Heart left ventricle (tissue), 16 donors: ENCODE measurements around the gene TTLL1. TPM values are rescaled to one million over a fixed set of nuclear protein-coding genes. Genes with fewer than 3 reads are reported as not detected.

Experiments
- ATAC-seq, 4 donors: fragments of 200-7000 bp; cut with Tn5 transposase; one replicate each; pipeline ENCODE4 v1.9.1; 2020 to 2022; ENCODE audit warnings: moderate library complexity in 4 of 4, mild to moderate bottlenecking in 3 of 4, moderate number of reproducible peaks in 1 of 4
- DNase-seq, 5 donors: peaks; one replicate each; pipeline ENCODE4 v3.0.0-alpha.2; 2020
- H3K27ac ChIP-seq, 12 donors: fragments of 200-600 bp; sonication (generic) in 4 of 12; one replicate each; pipeline versions ENCODE4 v1.5.0 to v1.8.0; 2016 to 2022; ENCODE audit warnings: mild to moderate bottlenecking in 2 of 12
- H3K27me3 ChIP-seq, 9 donors: fragments of 200-600 bp; sonication (generic) in 2 of 9; one replicate each; pipeline versions ENCODE4 v1.5.1 to v1.8.0; 2016 to 2022; ENCODE audit warnings: mild to moderate bottlenecking in 3 of 9
- H3K36me3 ChIP-seq, 9 donors: fragments of 200-600 bp; sonication (generic) in 2 of 9; one replicate each; pipeline versions ENCODE4 v1.5.0 to v1.8.0; 2018 to 2022; ENCODE audit warnings: mild to moderate bottlenecking in 2 of 9
- H3K4me1 ChIP-seq, 12 donors: fragments of 200-600 bp; sonication (generic) in 4 of 12; one replicate each; pipeline versions ENCODE4 v1.5.0 to v1.8.0; 2016 to 2022; ENCODE audit warnings: mild to moderate bottlenecking in 3 of 12
- H3K4me3 ChIP-seq, 12 donors: fragments of 200-600 bp; sonication (generic) in 4 of 12; one replicate each; pipeline versions ENCODE4 v1.5.0 to v1.8.0; 2017 to 2022; ENCODE audit warnings: mild to moderate bottlenecking in 9 of 12, moderate library complexity in 4 of 12
- H3K9me3 ChIP-seq, 12 donors: fragments of 200-600 bp; sonication (generic) in 4 of 12; one replicate each; pipeline versions ENCODE4 v1.5.0 to v1.8.0; 2016 to 2022; ENCODE audit warnings: mild to moderate bottlenecking in 1 of 12
- CTCF ChIP-seq, 12 donors: fragments of 200-600 bp; sonication (generic) in 4 of 12; IDR thresholded peaks; one replicate each; pipeline versions ENCODE4 v1.5.0 to v1.8.0; 2018 to 2022; ENCODE audit warnings: antibody characterized with exemption in 12 of 12, mild to moderate bottlenecking in 5 of 12
- POLR2A ChIP-seq, 2 donors: fragments of 450-650 bp; IDR thresholded peaks; one replicate each; pipeline ENCODE4 v1.6.1; 2017; ENCODE audit warnings: antibody characterized with exemption in 2 of 2, mild to moderate bottlenecking in 2 of 2, moderate library complexity in 2 of 2
- WGBS, 4 donors: extraction: QIAGEN DNeasy Blood & Tissue Kit in 2 of 4; methylation state at CpG; one replicate each; pipeline versions ENCODE4 v1.1.5 to v1.1.7; 2013 to 2018; 5-methylcytosine and 5-hydroxymethylcytosine counted together
- intact Hi-C, 10 donors: fragments of 100-400 bp; cut with DNase I; formaldehyde crosslinking; loops; one replicate each; pipeline versions ENCODE4 v1.11.1 to v1.14.2; 2022
- polyA plus RNA-seq, 2 donors: library from polyadenylated mRNA; stranded (reverse); fragments of 200-250 nt; gene quantifications; one replicate each; pipeline ENCODE4 v1.2.3, GENCODE V29; 2013
- total RNA-seq, 9 donors: library from RNA; depleted of rRNA in 2 of 9; stranded (reverse); fragments of >200 nt in 2 of 9; fragmentation: NEBNext Ultra II Directional in 3 of 9; extraction: Animal tissue kit (Norgen Biotek cat#: 25700) in 3 of 9; gene quantifications; one replicate each; pipeline versions ENCODE4 v1.1.0 to v1.2.4, GENCODE V29; 2016 to 2023
- donor health status: ischemic (EF 13 %, LVEDD 7.1; RV severe dilation, severe dysfunction).
- donor health status: healthy with polysubstance abuse.
- donor health status: DM: no; HTN: yes; CAD: no.
- donor health status: DM: no; HTN: no; CAD: no.
- donor health status: ischemic (EF 25% LVEDD 6.9; RV normal size, moderate dysfunction).
- donor health status: ischemic (EF 25% LVEDD 5.7; RV mildly dilated, moderate dysfunction).
- donor health status: healthy.
- donor health status: DM: yes; HTN: yes; CAD: no.
- donor health status: ischemic (EF 35%, LVEDD 5.7; RV mildly dilated, moderate dysfunction).
- donor health status: nonischemic (EF 11% LVEDD 7.7; RV severe dilation, severe dysfunction).
- donor health status: DM: yes; HTN: yes; CAD: no.
- donor health status: PGD.
- donor health status: ischemic (EF 29% LVEDD 5.4; RV normal size, mild dysfunction).
- donor health status: nonischemic (EF 23%, LVEDD 6.1; RV moderate dilation, normal function).

Gene TTLL1
- total and polyA plus RNA-seq, 11 donors: 4.4 to 13.2 (median 7.5) TPM

- Histone ChIP-seq H3K4me1 (peaks cover 0 to 47% (median 16%) of the 10 kb centered on the region in 12 donors), H3K27me3 (no peaks in the 10 kb centered on the region), H3K36me3 (no peaks in the 10 kb centered on the region), H3K9me3 (no peaks in the 10 kb centered on the region), H3K27ac (peak overlapping the region in 4 of 12 donors; percentile 68 to 79 (median 72)), H3K4me3 (peak overlapping the region; percentile 65 to 97 (median 79))
- 13 to 17% (median 16%) methylated on average over 14 to 16 of the region's 16 CpGs for WGBS, 4 donors
- DNase-seq (no peak), ATAC-seq (no peak)
- TF ChIP-seq POLR2A (IDR thresholded peaks at IDR 0.05) (no peak), CTCF (IDR thresholded peaks at IDR 0.05) (no peak)
- intact Hi-C loops: loop anchor here in 6 of 10 donors (2.0 to 10.0 kb wide), 7 partner anchors 49 to 155 kb away; no protein-coding TSS in a partner anchor
Observed at GRCh38 chr22:43013355-43014315, 75.6 kb downstream of the TTLL1 start.

GRCh38 chr22:43012390-43012789 is 76.8 kb downstream of the TTLL1 start:
- Histone ChIP-seq H3K4me1 (peaks cover 0 to 51% (median 22%) of the 10 kb centered on the region in 12 donors), H3K27me3 (no peaks in the 10 kb centered on the region), H3K4me3 (no peak overlapping the region), H3K9me3 (no peaks in the 10 kb centered on the region), H3K36me3 (no peaks in the 10 kb centered on the region), H3K27ac (no peak overlapping the region)
- DNase-seq (no peak), ATAC-seq (no peak)
- TF ChIP-seq POLR2A (IDR thresholded peaks at IDR 0.05) (no peak), CTCF (IDR thresholded peaks at IDR 0.05) (no peak)
- 84 to 86% (median 85%) methylated on average over 6 of the region's 6 CpGs for WGBS, 4 donors
- intact Hi-C loops: loop anchor here in 6 of 10 donors (5.0 to 10.0 kb wide), 6 partner anchors 48 to 138 kb away; no protein-coding TSS in a partner anchor

- intact Hi-C loops: loop anchor here in 6 of 10 donors (5.0 to 10.0 kb wide), 6 partner anchors 46 to 136 kb away; no protein-coding TSS in a partner anchor
- no peak overlapping the region for H3K4me3 ChIP-seq
- TF ChIP-seq POLR2A (IDR thresholded peaks at IDR 0.05) (no peak), CTCF (IDR thresholded peaks at IDR 0.05) (no peak)
- H3K36me3 ChIP-seq: no peaks in the 10 kb centered on the region
- whole genome bisulfite sequencing, 4 donors: 83 to 89% (median 86%) methylated on average over 7 of the region's 7 CpGs
- no peaks in the 10 kb centered on the region for H3K9me3 ChIP-seq
- H3K27me3 ChIP-seq: no peaks in the 10 kb centered on the region
- H3K27ac ChIP-seq: no peak overlapping the region
- ATAC-seq: no peak
- H3K4me1 ChIP-seq: peaks cover 0 to 54% (median 25%) of the 10 kb centered on the region in 12 donors
- no peak for DNase-seq
Observed at GRCh38 chr22:43011079-43011478, 78.1 kb downstream of the TTLL1 start.

- peaks cover 0 to 56% (median 26%) of the 10 kb centered on the region in 12 donors for H3K4me1 ChIP-seq
- TF ChIP-seq CTCF (IDR thresholded peaks at IDR 0.05): no peak
- TF ChIP-seq POLR2A (IDR thresholded peaks at IDR 0.05): no peak
- intact Hi-C loops: no loop called here
- no peaks in the 10 kb centered on the region for H3K9me3 ChIP-seq
- WGBS, 4 donors: 73 to 92% (median 87%) methylated on average over 4 of the region's 4 CpGs
- H3K27me3 ChIP-seq: no peaks in the 10 kb centered on the region
- no peak for ATAC-seq
- H3K27ac ChIP-seq: peak overlapping the region in 1 of 12 donors; percentile 24
- no peaks in the 10 kb centered on the region for H3K36me3 ChIP-seq
- no peak overlapping the region for H3K4me3 ChIP-seq
- DNase-seq: no peak
Observed at GRCh38 chr22:43009444-43009843, 79.7 kb downstream of the TTLL1 start.
